ENCODE data around the gene EHD3. TPM values are rescaled to one million over a fixed set of nuclear protein-coding genes. Genes with fewer than 3 reads are reported as not detected.
A peak's percentile ranks its signal among the peaks of the same experiment; 100 is the strongest.

EHD3 gene
- 32.4 TPM for total RNA-seq
- long read RNA-seq, full-length matches to known transcripts, result 75 of 109 reads
- long read RNA-seq, partial matches to known transcripts, result 31 of 109 reads
- long read RNA-seq, other reads (novel, unspliced or antisense), result 3 of 109 reads

DNA sequence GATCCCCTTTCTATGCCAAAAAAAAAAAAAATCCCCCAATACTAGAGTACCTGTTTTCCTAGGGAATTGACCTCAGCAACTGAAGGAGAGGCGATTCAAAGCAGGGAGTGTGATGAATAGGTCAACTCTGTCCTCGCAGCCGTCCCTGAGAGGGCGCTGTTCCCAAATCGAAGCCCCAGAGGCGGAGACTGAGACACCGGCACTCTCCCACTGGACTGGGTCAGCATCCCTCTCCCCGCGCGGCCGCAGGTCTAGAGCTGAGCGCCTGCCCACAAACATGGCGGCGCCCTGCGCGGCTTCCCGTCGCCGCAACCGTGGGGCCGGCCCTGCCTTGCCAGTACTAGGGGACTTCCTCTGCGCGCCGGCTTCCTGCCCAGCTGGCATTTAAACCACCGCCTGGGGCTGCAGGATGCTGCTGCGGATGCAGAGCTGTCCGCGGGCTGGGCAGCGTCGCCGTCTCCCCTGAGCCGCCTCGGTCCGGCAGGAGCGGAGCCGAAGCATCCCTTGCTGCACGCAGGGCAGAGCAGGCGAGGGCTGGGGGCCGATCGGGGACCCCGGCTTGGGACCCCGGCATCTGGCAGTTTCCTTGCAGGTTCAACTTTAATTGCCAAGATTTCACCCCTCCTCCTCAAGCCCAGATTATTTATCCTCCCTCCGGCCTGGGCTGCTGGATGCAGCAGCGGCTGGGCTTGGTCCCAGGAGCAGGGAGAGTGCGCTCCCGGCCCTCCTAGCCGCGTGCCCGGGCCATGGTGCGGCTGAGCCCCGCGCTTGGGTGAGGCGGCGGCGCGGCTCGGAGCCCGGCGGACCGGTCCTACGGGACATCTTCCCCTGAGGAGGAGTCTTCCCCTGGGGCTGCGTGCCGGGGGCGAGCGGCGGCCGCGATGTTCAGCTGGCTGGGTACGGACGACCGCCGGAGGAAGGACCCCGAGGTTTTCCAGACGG is at the start of gene EHD3:
TSS of gene EHD3 (plus strand) at position 412 of the 942 bp plus-strand sequence. CDS start at position 882, 470 bp downstream.
- ATAC-seq (peak; percentile 94), DNase-seq (peak; percentile 94)
- intact Hi-C loops (cut with micrococcal nuclease), result no loop called here

DNA sequence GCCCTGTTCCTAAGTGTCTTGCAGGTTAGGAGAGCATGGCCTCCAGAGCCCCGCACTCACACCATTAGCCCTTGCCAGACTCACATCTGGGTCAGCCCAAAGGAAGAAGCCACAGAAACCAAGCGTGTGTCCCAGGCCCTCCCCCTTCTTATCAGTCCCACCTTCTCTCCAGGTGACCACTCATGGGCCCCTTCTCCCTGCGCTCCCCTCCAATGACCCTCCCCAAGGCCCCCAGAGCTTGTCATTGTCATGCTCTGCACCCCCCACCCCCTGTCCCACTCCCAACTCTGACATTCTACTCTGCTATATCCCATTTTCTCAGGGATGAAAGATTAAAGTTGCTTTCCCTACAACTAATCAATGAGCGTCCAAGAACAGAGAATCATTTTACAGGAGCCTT is 46.8 kb upstream of the EHD3 start:
- DNase-seq, result no peak
- intact Hi-C loops (cut with micrococcal nuclease), result no loop called here
- ATAC-seq, result no peak

DNA sequence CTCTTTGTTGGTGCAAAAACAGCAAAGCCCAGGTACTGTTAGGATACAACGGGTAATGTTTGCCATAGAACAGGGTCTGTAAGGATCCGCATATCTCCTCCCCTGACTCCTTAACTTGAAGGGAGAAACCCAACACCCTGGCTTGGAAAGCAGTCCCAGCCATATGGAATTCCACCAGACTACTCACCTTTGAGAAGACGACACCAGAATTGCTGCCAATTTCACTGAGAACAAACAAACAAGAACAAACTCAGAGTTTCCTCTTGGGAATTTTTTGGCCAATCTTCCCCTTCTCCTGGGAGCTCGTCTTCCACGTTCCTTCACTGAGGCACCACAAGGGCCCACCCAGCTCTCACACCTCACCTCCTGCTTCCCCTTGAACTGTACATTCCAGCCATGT is 45.8 kb upstream of the EHD3 start:
- ATAC-seq (no peak), DNase-seq (no peak)
- intact Hi-C loops (cut with micrococcal nuclease), result no loop called here

DNA sequence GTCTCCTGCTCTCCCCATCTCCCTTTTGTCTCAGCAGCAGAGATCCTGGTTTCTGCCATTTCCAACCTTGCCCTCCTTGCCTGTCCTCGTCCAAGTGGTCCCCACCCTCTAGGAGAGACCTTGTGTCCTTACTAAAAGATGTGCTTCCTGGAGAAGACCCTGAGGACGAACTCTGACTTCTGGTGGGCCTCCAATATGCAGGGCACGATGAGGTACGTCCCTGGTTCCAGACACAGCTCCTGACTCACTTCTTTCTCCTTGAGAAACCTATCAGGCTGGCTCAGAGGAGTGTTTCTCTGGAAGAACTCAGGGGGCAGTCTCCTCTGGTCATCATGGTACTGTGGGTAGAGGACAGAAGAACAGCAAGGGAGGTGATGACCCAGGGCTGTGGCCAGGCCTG is 44.8 kb upstream of the EHD3 start:
- intact Hi-C loops (cut with micrococcal nuclease), result no loop called here
- ATAC-seq (no peak), DNase-seq (no peak)

DNA sequence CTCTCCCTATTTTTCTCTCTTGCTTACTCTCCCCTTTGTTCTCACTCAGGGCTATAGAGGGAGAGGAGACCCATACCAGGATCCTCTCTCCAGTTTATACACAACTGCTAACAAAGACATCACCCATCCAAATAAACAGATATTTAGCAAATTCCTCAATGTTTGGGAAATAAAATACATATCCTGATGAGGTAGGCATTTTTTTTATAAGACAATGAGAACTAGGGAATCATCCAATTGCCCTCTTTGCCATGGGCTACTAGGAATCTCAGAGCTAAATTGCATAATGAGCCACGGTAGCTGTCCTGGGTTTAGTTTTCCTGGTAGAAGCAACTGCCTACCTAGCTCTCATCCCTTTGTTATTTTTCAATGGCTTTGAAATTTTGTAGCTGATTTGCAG is 43.8 kb upstream of the EHD3 start:
- intact Hi-C loops (cut with micrococcal nuclease), result no loop called here
- no peak for DNase-seq
- ATAC-seq, result no peak

DNA sequence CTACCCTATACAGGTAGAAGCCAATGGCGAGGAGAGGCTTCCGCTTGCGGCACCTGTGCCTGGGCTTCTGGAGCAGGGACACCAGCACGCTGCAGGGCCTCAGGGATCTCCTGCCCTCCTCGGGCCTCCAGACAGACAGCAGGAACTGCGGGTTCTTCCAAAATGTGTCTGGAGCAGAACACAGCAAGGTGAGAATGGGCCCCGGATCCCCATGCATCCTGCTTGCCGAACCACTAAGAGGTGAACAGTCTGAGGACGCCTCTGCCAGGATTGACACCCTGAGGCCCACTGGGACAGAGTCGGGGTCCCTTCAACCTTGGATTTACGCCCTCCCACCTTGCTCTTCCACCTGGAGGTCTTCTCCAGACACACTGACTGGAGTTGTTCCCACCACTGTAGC is 42.0 kb upstream of the EHD3 start:
- DNase-seq, result no peak
- ATAC-seq, result no peak
- intact Hi-C loops (cut with micrococcal nuclease), result no loop called here

DNA sequence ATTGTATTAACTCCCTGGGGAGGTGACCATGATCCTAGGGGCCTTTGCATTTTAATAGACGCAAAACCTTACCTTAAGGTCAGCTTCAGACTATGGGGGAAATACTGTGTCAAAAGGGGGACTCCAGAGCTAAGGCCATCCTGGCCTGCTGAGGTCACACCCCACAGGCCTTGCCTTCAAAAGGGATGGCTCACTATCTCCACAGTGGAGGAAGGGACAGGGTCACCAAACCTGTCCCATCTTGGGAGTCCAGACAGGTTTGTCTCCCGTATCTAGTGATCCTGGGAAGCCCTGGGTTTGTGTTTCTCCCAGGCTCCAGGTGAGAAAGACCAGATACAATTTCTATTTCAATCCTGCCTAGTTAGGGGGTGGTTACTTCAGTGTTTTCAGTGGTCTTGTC is 41.6 kb upstream of the EHD3 start:
- intact Hi-C loops (cut with micrococcal nuclease), result no loop called here
- ATAC-seq, result no peak
- DNase-seq, result no peak

DNA sequence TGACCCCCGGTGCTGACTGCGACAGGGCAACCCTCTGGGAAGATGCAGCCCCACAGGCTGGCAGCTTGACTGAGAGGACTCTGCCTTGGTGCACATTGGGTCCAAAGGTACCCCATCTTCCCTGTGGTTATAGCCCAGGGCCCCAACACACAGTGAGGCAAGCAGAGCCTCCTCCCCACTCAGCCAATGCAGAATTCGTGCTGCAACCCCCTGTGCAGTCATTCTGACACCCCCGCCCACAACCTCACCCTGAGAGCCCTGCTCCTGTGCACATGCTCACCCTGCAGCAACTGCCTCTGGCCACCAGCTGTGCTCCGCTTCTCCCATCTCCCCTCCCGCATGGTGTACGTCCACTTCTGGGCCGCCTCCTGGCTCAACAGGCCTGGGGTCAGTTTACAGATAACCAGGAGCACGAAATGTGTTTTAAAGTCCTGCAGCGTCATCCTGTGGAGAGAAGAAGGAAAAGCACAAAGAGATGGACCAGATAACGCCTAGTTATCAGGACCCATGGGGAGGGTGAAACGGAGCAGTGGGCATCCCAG is 41.0 kb upstream of the EHD3 start:
- DNase-seq (no peak), ATAC-seq (no peak)
- intact Hi-C loops (cut with micrococcal nuclease), result no loop called here

DNA sequence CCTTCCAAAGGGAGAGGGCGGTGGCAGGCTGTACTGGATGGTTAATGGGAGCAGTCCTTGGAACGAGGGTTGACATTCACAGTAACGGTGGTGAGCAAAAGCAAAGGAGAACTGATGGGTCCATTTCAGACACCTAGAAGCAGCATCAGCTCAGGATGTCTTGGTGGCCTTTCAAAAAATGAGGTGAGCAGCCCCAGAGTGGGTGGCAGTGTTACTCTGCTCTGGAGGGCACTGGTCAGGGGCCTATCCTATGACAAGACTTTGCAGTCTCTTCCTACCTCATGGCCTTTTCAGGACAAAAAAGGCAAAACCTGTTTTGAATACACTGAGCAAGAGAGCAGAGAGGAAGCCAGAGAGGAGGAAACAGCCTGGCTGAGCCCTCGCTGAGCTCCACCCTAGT is 40.1 kb upstream of the EHD3 start:
- intact Hi-C loops (cut with micrococcal nuclease), result no loop called here
- DNase-seq (no peak), ATAC-seq (no peak)

DNA sequence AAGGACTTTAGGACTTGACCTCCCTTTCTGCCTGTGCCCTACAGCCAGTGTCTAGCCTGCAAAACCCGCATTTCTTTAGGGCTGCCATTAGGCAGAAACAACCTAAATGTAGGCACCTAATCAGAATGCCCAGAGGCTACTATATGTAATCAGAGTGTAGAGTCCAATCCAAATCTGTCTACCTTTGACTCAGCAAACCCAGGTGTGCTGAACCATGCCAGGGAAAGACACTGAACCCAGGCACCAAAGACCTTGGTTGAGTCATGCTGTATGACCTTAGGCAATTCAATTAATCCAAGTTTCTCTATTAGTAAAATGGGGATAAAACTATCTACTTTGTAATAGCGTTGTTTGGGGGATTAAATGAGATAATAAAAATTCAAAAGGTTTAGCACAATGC is 37.3 kb upstream of the EHD3 start:
- DNase-seq (no peak), ATAC-seq (no peak)
- intact Hi-C loops (cut with micrococcal nuclease), result no loop called here

DNA sequence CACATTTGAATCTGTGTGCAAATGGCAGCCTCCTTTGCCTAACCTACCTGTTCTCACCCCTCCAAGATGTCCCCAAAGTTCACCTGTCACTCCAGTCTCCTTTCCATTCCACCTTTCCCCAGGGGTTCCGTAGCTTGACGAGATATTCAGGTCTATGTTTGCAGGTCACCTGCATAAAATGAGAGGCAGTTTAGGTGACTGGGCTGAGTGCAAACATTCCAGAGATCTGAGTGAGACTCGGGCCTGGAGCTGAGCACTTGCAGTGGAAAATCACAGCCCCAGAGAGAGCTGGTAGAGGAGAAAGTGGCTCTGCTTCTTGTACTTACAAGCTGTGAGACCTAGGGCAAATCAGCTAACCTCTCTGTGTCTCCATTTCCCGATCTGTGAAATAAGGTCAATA is 36.8 kb upstream of the EHD3 start:
- DNase-seq (no peak), ATAC-seq (no peak)
- intact Hi-C loops (cut with micrococcal nuclease), result no loop called here

DNA sequence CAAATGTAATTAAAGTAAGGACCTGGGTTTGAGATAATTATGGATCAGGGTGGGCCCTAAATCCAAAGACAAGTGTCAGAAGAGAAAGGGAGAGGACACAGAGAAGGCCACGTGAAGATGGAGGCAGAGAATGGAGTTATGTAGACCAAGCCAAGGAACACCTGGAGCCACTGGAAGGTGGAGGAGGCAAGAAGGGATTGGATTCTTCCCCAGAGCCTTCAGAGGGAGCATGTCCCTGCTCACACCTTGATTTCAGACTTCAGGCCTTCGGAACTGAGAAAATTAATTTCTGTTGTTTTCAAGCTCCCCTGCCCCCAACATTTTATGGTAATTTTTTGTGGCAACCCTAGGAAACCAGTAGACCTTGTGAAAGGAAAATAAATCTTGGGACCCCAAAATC is 36.3 kb upstream of the EHD3 start:
- DNase-seq (no peak), ATAC-seq (no peak)
- intact Hi-C loops (cut with micrococcal nuclease), result no loop called here

DNA sequence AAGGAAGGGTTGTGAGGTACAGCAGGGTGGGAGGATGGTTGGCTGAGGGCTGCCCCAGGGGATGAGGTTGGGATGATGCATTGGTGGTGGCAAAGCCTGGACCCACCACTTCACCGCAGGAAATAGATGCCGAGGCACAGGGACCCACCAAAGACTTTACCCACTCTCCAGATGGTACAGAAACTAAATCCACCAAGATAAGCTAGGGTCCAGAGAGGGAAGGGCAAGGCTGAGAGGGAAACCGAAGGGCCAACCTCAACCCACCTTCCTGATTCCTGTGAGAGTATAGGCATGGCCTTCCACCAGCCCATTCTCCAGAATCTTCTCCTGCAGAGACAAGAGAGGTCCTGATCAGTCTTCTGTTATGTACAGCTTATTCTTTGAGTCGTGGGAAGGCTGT is 34.7 kb upstream of the EHD3 start:
- ATAC-seq, result no peak
- intact Hi-C loops (cut with micrococcal nuclease), result no loop called here
- DNase-seq, result no peak

DNA sequence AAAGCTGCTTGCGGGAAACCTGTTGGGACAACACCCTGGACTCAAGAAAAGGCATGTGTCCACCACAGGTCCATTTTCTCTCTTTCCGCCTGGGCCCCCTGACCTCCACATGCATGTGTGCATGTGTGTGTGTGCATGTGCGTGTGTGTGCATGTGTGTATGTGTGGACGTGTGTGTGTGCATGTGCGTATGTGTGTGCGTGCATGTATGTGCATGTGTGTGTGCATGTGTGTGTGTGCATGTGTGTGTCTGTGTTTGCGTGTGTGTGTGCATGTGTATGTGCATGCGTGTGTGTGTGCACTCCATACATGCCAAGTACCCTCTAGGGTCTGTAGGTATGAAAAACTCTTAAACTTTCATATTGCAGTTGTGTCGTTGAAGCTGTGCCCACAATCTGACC is 33.0 kb upstream of the EHD3 start:
- ATAC-seq (no peak), DNase-seq (no peak)
- intact Hi-C loops (cut with micrococcal nuclease), result no loop called here

DNA sequence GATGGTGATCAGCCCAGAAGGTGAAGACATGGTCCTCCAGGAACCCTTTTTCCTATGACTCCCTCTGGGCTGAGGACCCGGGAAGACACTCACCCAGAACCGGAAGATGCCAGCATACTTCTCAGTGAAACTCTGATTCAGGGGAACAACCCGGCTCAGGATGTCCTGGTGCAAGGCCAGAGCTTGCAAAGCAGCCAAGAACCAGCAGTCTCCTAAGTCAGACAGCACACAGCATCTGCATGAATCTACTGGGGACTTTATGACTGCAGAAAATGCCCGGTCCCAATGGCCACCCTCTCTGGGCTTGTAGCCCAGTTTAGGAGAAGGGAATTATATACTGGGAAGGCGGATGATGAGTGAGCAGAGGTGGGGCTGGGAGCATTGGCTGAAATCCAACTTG is 31.9 kb upstream of the EHD3 start:
- DNase-seq, result no peak
- intact Hi-C loops (cut with micrococcal nuclease), result no loop called here
- ATAC-seq, result peak; percentile 67

DNA sequence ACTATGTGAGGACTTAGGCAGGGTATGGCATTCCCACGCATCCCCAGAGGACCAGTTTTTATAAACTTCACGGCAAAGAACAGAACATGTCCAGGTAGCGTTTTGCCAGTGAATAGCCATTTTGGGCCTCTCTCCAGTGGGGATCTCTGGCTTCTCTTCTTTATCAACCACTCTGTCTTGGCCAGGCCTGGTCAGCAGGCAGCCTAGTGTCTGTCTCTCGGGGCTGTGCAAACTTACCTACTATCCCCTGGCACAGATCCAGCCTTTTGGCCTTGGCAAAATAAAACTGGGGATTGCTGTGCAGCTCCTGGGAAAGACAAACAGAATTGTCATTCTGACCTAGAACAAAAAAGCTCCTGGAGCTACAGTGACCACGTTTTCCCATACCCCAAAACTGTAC is 31.1 kb upstream of the EHD3 start:
- intact Hi-C loops (cut with micrococcal nuclease), result no loop called here

DNA sequence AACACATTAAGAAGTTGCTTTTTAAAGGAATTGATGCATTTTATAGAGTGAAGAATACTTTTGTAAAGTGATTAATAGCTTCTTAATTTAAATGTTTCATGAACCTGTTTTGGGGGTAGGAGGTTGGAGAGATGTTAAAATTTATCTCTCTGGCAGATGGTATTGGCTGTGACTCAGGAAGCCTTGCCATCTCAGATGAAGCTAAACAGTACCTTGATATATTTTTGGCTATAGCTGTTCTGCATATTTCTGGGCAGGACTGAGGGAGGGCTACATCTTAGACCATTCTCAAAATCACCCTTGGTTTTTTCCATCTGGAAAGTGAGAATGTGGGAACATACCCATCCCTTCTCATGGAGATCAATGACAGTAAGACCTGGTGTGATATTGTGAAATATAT is 30.0 kb upstream of the EHD3 start:
- intact Hi-C loops (cut with micrococcal nuclease), result no loop called here
- no peak for DNase-seq
- peak; percentile 63 for ATAC-seq

More for the DNA sequence above, 31.1 kb upstream of the EHD3 start:
- ATAC-seq (peak; percentile 53), DNase-seq (no peak)

DNA sequence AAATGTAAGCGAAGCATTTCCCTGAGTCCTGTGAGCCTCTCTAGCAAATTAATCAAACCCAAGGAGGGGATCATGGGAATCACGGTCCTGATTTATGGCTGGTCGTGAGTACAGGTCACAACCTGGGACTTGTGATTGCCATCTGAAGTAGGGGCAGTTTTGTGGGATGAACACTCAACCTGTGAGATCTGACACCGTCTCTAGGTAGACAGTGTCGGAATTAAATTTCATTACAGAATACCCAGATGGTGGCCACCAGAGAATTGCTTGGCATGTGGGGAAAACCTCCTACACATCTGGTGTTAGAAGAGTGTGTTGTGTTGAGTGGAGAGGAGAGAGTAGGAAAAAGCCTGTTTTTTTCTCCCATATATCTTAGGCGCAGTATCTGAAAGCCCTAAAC is 29.2 kb upstream of the EHD3 start:
- ATAC-seq (no peak), DNase-seq (no peak)
- intact Hi-C loops (cut with micrococcal nuclease), result no loop called here

DNA sequence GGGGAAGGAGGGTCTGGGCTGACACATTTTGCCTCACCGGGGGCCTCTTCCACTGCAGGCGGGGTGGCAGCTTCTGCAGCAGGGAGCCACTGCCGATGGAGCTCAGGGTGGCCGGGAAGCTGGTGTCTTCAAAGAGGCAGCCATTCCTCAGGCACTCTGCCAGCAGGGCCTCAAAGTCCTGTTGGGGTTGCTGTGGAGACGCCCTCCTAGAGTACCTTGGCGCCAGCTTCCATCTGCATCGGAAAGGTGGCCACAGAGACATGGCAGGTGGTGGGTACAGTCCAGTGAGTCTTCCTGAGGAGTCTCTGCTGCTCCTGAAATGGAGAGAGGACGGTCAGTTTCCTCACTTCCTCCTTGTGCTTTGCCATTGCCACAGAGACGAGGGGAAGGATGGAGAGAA is 28.8 kb upstream of the EHD3 start:
- intact Hi-C loops (cut with micrococcal nuclease), result no loop called here
- DNase-seq (no peak), ATAC-seq (no peak)

DNA sequence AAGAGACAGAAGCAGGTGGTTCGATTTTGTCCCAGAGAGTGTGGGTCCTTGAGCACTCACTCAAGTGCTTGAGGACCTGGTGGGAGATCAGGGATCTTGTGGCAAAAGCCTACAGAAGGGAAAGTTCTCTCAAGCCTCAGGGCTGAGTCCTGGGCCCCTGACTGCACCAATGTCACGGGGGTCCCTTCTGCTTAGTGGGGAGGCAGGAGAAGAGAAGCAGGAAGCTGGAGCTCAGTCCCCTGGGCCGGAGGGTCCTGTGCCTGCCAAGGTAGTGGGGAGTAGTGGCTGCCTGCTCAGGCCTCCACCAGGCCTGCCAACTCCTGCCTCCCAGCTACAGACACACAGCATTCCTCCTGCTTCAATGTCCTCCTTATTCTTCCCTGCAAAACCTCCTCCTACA is 28.3 kb upstream of the EHD3 start:
- DNase-seq (no peak), ATAC-seq (no peak)
- intact Hi-C loops (cut with micrococcal nuclease), result no loop called here

DNA sequence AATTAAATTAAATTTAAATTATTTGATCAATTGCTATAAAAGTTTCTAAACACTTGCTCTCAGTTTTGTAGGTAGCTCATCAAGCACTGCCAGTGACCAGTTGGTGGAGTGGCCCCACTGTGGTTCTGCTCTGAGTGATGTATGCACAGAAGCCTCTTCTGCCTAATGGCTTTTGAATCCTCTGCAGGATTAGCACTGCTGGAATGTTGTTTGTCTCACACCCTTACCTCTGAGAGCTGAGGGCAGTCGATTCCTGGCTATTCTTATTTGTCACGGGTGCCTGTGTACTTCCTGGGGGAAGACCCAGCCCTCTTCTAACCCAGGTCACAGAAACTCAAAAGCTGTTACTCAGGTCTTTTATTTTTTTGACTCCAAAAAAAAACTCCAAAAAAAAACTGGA is 26.2 kb upstream of the EHD3 start:
- peak; percentile 29 for ATAC-seq

More for the DNA sequence above, 26.2 kb upstream of the EHD3 start:
- DNase-seq, result no peak
- intact Hi-C loops (cut with micrococcal nuclease), result no loop called here

Data from left ventricle myocardium superior (tissue), 1 donor.